Omental fat pad (tissue), 4 donors: ENCODE results near the gene SVEP1. TPM values are rescaled to one million over a fixed set of nuclear protein-coding genes. Genes with fewer than 3 reads are reported as not detected.

Experiments used
- ATAC-seq: fragments of 150-250 bp; one replicate; pipeline ENCODE4 v1.9.1; 2016; ENCODE audit warnings: mild to moderate bottlenecking, moderate library complexity; ENCODE audit not compliant: low FRiP score
- DNase-seq: peaks from one replicate; pipeline ENCODE4 v3.0.0-alpha.2; 2019; ENCODE audit warnings: low spot score
- CTCF ChIP-seq, 3 donors: fragments of 450-650 bp; IDR thresholded peaks; one replicate each; pipeline ENCODE4 v1.5.1; 2016 to 2017; ENCODE audit warnings: antibody characterized with exemption in 3 of 3, mild to moderate bottlenecking in 3 of 3, moderate library complexity in 2 of 3
- total RNA-seq, 4 donors: library from RNA; depleted of rRNA; stranded (reverse); fragments of >200 nt; gene quantifications; one replicate each; pipeline ENCODE4 v1.1.0, GENCODE V29; 2016

The SVEP1 gene
- total RNA-seq, 4 donors from 2014 or later: 140 to 465 (median 209) TPM

- no peak for DNase-seq
- no peak for TF ChIP-seq CTCF (IDR thresholded peaks at IDR 0.05)
- no peak for ATAC-seq
Observed at GRCh38 chr9:110340306-110340705, 239.2 kb downstream of the SVEP1 start.

DNA sequence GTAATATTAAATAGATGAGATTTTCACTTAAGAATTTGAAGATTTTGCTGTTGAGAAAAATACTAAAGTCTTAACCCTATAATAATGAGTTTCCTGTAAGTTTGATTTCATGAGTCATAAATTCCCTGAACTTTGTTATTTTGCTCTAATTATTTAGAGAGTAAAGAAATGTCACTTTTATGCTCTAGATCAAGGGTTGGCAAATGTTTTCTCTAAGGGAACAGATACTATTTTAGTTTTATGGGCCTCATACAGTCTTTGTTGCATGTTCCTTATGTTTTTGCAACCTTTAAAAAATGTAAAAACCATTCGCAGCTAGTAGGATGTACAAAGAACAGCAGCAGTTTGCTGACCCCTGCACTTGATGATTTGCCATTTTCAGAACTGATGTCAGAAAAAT is 241.4 kb downstream of the SVEP1 start:
- DNase-seq (no peak), ATAC-seq (no peak)
- TF ChIP-seq CTCF (IDR thresholded peaks at IDR 0.05): no peak

DNA sequence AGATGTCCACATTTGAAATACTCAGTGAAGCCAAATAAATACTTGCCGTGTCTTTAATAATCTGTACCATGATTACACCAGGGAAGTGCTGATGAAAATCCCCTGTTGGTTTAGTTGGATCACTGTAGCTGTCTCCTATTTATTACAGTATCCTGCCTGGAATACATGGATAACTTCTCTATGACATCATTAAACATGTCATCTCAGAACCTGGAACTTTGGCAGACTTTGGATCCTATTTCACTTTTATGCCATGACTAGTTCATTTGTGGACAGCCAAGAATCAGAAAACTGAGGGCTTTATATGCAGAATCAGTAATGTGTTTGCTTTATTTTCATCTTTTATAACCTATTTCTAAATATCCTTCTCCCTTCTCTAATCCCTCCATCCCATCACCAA is 241.8 kb downstream of the SVEP1 start, which contains the start of gene TXNDC8:
TXNDC8 (minus strand) TSS at position 137 of the 400 bp plus-strand sequence.
- ATAC-seq: no peak
- no peak for TF ChIP-seq CTCF (IDR thresholded peaks at IDR 0.05)
- no peak for DNase-seq

GRCh38 chr9:110336363-110336762 is 243.2 kb downstream of the SVEP1 start:
- DNase-seq: no peak
- no peak for TF ChIP-seq CTCF (IDR thresholded peaks at IDR 0.05)
- no peak for ATAC-seq

DNA sequence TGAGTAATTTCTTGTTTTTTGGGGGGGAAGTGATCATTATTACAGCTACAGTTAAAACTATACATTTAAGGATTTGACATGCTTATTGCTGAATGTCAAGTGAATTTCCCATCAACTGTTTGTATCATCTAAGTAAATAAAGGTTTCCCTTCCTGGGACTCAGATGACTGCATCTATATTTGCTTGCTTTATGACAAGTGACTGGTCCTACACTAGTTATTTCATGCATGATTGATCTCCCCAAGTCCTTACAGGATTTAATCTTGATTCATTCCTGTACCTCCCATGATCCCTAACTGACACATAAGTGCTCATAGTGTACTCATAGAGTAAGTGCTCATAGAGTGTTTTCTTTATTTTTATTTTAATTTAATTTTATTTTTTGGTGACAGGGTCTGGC is 244.7 kb downstream of the SVEP1 start:
- no peak for DNase-seq
- no peak for ATAC-seq
- TF ChIP-seq CTCF (IDR thresholded peaks at IDR 0.05): no peak

GRCh38 chr9:110334183-110334582 is 245.4 kb downstream of the SVEP1 start:
- TF ChIP-seq CTCF (IDR thresholded peaks at IDR 0.05): no peak
- DNase-seq (no peak), ATAC-seq (no peak)

DNA sequence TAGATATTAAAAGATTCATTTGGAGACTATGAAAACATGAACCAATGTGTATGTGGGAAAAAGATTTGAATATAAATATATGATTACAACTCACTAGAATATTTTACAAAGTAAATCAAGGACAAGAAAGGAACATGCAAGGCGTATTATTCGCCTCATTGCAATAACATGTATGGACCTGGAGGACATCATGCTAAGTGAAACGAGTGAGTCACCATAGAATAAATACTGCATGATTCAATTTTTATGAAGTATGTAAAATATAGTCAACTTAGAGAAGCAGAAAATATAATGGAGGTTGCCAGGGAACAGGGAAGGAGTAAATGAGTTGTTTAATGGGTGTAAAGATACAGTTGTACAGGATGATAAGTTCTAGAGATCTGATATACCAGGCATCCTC is 246.8 kb downstream of the SVEP1 start:
- no peak for DNase-seq
- ATAC-seq: no peak
- TF ChIP-seq CTCF (IDR thresholded peaks at IDR 0.05): no peak
